ENCODE measurements around the gene TBC1D8.
A peak's percentile ranks its signal among the peaks of the same experiment; 100 is the strongest.
"Not testable (repeated sequence)": the region's sequence is repeated elsewhere in the genome, so short reads cannot be mapped to it uniquely, and the experiment has no call there.

Gene TBC1D8

DNA sequence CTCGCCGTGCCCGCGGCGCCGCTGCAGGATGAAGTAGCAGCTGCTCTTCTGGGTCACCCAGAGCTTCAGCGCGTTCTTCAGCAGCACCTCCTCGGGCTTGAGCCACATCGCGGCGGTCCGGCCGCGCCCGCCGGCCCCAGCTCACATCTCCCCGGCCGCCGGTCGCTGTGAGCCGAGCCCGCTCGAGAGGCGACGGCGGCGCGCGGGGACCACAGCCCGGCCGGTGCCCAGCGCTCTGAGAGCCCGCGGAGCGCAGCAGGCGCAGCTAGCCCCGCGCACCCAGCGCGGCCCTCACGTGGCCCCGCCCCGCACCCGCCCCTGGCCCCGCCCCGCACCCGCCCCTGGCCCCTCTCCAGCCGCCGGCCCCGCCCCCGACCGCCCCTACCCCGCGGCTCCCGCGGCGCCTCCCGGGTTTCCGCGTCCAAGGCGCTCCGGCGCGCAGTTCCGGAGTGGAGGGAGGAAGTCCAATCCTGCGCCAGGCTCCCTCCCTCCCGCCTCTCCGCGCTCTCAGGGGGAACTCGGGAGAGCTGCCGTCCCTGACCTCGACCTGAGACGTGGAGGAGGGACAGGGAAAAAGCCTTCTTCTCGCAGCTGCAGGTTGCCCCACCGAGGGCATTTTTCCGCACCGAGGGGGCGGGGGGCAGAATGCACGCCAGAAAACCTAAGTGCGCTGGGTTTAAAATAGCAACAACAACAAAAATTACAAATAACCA, at the start of gene TBC1D8:
TBC1D8 (minus strand) TSS at position 237 of the 713 bp plus-strand sequence; CDS start at position 108, 129 bp downstream.
- no peak for DNase-seq (ENCODE audit: low read depth, low spot score)

DNA sequence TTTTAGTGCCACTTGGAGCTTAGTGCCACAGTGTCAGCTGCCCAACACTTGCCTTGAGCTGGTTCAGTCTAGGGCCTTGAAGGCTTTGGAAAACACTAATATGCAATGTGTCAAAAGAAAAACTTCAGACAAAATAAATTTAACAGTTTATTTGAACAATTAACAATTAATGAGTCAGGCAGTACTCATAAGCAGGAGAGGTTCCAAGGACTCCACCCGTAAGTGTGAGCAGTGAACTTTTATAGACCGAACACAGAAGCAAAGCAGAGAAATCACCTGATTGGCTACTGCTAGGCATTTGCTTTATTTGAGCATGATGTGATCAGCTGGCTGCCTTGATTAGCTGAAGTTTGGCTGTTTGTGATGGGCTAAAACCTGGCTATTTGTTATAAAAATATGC, 49.5 kb upstream of the TBC1D8 start:
- DNase-seq (ENCODE audit: low read depth, low spot score), result no peak

DNA sequence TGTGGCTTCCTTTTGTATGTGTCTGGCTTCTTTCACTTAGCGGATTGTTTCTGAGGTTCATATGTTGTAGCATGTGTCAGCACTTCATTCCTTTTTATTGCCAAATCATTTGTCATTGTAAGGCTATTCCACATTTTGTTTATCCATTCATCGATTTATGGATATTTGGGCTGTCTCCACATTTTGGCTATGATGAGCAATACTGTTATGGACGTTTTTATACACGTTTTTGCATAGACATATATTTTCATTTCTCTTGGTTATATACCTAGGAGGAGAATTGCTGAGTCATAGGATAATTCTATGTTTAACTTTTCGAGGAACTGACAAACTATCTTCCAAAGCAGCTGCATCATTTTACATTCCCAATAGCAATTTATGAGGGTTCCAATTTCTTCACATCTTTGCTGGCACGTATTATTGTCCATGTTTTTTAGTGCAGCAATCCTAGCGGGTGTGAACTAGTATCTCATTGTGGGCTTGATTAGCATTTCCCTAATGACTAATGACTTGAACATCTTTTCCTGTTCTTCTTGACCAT, 48.1 kb upstream of the TBC1D8 start:
- no peak for DNase-seq (ENCODE audit: low read depth, low spot score)

GRCh38 chr2:101197814-101198213, 46.6 kb upstream of the TBC1D8 start:
- no peak for DNase-seq (ENCODE audit: low read depth, low spot score)

DNA sequence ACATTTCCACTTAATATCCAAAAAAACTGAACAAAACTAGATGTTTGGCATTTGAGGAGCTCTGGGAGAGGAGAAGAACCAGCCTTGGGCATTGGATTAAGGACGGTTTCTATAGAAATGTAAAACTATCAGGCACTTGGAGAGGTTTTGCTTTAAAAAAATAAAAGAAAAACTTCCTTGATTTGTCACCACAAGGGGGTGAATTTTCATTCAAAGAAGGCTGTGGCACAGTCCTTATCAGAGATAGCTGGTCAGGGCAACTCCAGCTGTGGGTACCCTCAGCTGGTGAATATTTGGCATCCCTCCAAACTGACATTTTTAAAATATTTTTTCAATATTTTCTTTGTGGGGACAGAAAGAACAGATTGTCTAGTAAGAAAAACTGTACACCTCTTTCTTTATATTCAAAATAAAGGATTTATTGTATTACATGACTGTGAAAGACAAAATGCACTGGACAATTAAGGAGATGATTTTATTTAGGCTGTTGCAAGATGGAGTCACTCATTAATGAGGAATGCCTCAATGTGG, 46.1 kb upstream of the TBC1D8 start:
- DNase-seq (ENCODE audit: low read depth, low spot score), result no peak

- DNase-seq (ENCODE audit: low read depth, low spot score), result no peak
Measured at GRCh38 chr2:101195871-101196661, 44.9 kb upstream of the TBC1D8 start.

- no peak for DNase-seq (ENCODE audit: low read depth, low spot score)
Measured at GRCh38 chr2:101193033-101193626, 41.9 kb upstream of the TBC1D8 start.

GRCh38 chr2:101190747-101191516, 39.8 kb upstream of the TBC1D8 start:
- DNase-seq (ENCODE audit: low read depth, low spot score), result no peak

- DNase-seq (ENCODE audit: low read depth, low spot score), result peak; percentile 7
Measured at GRCh38 chr2:101188683-101189405, 37.7 kb upstream of the TBC1D8 start.

DNA sequence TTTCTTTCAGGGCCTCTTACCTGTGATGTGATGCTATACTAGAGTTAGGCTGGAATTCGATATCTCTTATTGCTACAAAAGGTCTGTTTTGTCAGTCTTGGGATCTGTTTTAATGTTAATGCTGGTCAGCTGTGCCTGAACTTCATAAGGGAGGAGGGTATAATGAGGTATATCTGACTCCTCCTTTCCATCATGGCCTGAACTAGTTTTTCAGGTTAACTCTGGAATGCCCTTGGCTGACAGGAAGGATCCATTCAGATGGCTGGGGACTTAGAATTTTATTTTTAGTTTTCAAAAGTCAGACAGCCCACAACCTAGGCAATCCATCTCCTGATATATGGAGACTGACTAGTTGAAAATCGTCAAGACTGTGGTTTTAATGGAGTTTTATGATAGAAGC, 35.9 kb upstream of the TBC1D8 start:
- no peak for DNase-seq (ENCODE audit: low read depth, low spot score)

DNA sequence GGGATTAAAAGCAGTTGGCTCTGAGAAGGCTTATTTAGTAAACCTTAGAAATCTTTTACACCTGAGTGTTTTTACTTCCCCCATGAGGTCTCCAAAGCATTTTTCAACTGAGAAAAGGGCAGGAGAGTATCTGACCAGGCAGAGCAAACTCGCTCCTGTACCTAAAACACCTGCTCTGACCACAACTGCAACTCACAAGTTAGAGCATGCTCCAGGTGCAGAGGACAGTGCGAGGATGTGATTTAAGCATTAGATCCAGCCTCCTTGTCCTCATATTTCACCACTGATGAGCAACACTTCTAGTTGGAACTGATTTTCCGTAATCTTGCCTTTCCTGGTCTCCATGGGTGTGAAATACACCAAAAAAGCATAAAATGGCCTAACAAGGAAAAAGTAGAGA, 34.5 kb upstream of the TBC1D8 start:
- DNase-seq (ENCODE audit: low read depth, low spot score), result no peak

GRCh38 chr2:101185085-101185484, 33.9 kb upstream of the TBC1D8 start:
- no peak for DNase-seq (ENCODE audit: low read depth, low spot score)

DNA sequence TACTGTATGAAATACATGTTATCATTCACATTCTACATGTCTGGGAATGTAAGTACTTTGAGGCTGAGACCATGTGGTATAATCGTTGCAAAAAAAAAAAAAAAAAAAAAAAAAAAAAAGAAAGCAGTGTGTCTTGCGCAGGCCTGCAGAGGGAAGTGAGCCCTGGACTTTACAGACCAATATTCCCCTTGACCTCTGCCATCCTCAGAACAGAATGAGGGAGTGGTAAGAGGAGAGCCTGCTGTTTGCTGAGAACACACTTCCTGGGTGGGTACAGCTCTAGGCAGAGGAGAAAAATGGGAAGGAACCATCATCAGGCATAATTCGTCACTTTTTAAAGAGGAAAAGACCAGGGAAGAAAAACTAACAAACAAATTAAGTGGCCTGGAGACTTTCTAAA, 28.8 kb upstream of the TBC1D8 start:
- no peak for DNase-seq (ENCODE audit: low read depth, low spot score)

- DNase-seq (ENCODE audit: low read depth, low spot score), result no peak
Measured at GRCh38 chr2:101176803-101177202, 25.6 kb upstream of the TBC1D8 start.

DNA sequence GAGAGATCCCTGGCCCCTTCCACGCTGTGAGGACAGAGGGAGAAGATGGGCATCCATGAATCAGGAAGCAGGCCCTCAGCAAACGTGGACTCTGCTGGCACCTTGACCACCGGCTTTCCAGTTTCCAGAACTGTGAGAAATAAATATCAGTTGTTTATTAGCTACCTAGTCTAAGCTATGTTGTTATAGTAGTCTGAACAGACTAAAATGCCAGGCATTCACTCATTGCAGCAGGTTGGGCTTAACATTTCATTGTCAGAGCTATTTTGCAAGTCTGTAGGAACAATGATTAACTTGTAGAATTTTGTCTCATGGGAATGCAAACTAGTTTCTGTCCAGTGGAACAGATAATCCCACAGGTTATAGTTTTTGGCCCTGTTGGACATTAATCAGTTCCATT, 24.8 kb upstream of the TBC1D8 start:
- DNase-seq (ENCODE audit: low read depth, low spot score), result no peak

DNA sequence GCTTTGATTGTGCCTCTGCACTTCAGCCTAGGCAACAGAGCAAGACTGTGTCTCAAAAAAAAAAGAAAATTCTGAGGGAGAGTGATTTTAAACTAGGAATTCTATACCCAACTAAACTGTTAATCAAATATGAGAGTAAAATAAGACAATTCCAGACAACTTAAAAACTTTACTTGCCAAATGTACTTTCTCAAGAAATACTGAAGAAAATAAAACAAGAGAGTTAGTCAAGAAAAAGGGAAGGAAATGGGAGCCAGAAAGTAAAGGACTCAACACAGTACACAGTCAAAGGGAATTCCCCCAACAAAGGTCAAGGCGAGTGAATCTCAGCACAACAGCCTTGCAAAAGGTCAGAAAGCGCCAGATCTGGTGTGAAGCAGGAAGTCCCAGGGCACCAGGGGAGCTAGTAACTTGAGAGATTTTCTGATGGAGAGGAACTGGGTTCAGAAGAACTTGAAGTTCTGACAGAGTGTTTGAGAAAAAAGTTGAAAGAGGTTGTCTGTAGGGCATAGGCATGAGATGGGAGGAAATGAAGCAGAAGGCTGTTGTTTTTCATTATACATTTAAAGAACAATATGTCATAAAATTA, 22.6 kb upstream of the TBC1D8 start:
- no peak for DNase-seq (ENCODE audit: low read depth, low spot score)

GRCh38 chr2:101169822-101170221, 18.6 kb upstream of the TBC1D8 start:
- DNase-seq (ENCODE audit: low read depth, low spot score), result not testable (repeated sequence)

- DNase-seq (ENCODE audit: low read depth, low spot score), result no peak
Measured at GRCh38 chr2:101168706-101169105, 17.5 kb upstream of the TBC1D8 start.

DNA sequence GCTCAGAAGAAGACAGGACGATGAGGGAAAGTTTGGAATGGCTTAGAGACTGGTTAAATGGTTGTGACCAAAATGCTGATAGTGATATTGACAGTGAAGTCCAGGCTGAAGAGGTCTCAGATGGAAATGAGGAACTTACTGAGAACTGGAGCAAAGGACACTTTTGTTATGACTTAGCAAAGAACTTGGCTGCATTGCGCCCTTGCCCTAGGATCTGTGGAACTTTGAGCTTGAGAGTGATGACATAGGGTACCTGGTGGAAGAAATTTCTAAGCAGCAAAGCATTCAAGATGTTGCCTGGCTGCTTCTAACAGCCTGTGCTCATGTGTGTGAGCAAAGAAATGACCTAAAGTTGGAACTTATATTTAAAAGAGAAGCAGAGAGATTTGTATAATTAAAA, 16.4 kb upstream of the TBC1D8 start:
- not testable (repeated sequence) for DNase-seq (ENCODE audit: low read depth, low spot score)

- no peak for DNase-seq (ENCODE audit: low read depth, low spot score)
Measured at GRCh38 chr2:101164021-101164420, 12.8 kb upstream of the TBC1D8 start.

All from iPS DF 19.7 (cell line).